Fibroblast of the conjunctiva (primary cell): ENCODE measurements around the gene CFAP157.
A peak's percentile ranks its signal among the peaks of the same experiment; 100 is the strongest.
"Not testable (repeated sequence)": the region's sequence is repeated elsewhere in the genome, so short reads cannot be mapped to it uniquely, and the experiment has no call there.

Source experiments
- DNase-seq: peaks from one replicate; pipeline ENCODE4 v3.0.0-alpha.2; 2010; ENCODE audit warnings: low read depth

The CFAP157 gene

DNA sequence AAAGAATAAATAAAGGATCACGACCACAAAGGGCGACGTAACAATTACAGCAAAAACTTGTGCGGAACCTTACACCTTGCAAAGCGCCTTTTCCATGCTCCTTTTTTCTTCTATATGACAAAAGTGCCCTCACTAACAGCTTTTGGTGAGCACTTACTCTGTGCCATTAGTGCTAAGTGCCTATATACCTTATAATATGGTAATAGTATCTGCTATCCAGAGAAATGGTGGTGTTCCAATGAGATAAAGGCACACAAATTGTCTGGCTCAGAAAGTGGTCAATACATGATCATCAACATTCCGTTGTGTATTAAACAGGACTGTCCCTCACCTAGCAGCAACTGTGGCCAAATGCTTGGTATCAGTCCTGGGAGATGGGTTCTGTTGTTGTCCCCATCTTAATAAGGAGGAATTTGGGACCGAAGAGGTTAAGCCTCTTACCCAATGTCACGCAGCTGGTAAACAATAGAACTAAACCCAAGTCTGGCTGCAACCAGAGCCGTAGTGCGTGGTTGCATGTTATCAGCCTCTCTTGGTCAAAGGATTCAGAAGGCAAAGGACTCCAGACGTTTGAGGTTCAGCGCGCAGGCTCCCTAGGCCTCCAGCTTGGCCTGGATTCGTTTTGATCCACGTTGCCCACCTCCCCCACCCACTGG, 28.9 kb downstream of the CFAP157 start:
- no peak for DNase-seq

DNA sequence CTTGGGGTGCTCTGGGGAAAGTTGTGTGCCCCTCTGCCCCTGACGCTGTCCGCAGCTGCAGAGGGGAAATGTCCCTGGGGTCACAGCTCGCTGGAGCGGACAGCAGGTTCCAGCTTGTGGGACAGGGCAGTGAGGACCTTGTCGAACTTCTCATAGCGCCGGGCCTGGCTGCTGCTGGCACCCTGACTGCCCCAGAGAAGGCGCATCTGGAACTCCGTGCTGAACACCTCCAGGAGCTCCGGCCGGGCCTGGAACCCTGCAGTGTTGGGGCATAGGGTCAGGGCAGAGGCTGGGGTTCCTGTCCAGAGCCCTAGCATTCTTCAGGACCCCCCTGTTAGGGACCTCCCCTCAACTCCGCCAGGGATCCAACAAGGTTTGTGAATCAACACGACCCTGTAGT, 31.9 kb downstream of the CFAP157 start:
- DNase-seq = no peak

DNA sequence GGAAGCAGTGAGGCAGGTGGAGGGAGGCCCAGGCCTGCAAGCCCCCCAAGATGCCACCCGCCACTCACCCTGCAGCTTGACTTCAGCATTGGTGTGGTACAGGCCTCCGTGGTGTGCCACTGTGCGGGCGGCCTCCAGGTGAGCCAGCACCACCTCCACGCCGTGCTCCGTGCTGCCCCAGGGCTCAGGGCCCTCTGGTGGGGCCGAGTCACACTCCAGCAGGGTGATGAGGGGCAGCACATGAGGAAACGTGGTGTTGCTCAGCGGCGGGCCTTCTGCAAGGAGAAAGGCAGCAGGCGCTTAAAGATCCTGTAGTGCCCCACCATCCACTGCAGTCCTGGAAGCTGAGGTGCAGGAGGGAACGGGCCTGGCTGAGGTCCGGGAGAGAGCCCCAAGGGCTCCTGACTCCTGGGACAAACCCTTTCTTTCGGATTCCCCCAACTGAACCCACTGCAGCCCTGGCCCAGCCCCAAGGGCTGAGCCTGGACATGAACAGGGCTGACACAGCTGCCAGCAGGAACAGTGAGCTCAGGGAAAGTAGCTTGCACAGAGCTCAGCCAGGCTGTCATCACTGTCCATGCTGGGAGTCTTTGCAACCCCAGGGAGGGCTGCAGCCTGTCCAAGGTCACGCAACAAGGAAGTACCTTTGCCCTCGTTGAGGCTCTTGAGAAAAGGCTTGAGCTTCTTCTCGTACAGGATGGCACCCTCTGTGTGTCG, 33.0 kb downstream of the CFAP157 start:
- DNase-seq = no peak

DNA sequence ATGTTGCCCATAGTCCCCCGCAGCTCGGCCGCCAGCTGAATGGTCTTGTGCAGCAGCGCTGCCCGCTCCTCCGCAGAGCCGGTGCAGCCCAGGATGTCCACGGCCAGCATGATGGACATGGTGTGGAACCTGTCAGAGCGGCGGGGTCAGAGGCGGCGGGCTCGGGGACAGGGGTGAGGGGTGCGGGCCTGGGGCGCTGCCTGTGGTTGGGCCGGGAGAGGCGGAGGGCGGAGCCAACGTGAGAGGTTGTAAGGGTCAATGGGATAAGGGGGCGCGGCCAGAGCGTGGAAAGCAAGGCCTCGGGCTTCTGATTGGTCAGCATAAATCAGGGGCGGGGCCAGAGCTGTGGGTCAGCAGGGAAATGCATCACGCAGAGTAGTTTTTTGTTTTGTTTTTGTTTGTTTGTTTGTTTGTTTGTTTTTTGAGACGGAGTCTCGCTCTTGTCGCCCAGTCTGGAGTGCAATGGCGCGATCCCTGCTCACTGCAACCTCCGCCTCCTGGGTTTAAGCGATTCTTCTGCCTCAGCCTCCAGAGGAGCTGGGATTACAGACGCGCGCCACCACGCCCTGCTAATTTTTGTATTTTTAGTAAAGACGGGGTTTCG, 35.1 kb downstream of the CFAP157 start:
- DNase-seq = peak; percentile 18

DNA sequence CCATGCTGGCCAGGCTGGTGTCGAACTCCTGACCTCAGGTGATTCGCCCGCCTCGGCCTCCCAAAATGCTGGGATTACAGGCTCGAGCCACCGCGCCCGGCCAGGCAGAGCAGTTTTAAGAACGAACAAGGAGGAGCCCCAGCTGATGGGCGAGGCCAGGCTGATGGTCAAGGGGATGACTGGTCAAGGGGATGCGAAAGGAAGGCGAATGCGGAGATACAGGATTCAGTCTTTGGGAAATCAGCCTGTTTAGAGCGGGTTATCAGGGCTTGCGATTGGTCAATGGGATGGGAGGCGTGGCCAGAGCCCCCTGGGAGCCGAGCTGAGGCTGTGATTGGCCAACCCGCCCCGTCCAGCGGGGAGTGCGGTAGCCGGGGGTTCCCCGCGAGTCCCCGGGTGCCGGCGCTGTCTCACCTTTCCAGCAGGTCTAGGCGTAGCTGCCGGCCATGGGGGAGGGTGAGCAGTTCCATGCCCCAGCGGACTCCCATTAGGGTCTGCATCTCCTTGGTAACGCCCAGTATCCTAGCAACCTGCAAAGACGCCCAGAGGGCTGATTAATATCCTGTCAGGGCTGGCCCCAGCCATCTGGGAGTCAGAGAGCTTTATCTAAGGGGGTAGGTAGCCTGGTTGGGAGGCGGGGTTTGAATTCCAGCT, 35.8 kb downstream of the CFAP157 start:
- peak; percentile 77 for DNase-seq

DNA sequence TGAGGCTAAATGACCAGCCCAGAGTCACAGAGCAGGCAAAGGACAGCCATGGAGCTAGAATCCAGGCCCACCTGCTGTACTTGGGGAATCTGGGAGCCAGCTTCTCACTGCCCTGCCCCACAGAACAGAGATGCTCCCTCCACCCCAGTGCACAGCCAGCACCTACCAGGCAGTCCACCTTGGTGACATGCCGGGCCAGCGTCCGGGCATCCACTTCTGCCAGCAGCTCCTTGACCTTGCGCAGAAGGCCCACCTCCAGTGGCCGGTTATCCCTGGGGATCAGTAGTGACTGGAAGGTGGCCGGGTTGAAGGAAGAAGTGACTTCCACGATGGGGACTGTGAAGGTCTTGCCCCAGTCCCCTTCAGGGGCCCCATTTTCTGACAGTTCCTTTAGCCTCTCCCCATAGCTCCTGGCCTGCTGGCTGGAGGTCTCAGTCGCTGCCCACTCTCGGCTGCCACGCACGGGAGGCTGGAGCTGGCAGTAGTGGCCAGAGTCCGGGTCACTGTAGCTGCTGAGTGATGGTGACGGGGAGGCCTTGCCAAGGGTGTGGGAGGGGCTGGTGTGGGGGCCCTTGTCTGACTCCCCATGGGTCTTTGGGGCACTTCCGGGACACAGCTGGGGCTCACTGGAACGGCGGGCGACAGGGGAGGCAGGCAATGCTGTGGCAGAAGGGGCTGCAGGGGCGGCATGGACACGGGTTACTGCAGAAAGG, 37.8 kb downstream of the CFAP157 start:
- no peak for DNase-seq

DNA sequence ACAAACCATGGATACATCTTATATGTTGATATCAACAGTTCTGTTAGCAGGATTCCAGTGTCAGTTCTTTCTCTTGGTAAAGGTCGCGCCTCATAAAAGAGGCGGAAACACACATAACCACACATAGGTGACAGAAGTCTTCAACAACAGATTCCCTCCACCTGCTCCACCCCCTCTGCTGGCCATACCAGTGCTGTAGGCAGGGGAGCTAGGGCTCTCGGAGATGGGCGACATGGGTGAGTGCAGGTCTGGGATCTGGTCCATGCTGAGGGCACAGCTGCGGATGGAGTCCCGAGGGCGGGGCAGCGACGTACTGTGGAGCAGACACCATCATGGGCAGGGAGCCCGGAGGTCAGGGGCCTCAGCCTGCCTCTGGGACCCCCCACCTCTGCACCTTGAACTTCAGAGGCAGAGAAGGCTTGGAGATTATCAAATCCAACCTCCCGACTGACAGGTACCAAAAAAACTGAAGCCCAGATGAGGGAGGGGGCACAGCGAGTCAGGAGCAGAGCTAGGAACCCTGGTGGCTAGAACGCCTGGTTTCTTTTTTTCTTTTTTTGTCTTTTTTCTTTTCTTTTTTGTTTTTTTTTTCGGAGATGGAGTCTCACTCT, 40.3 kb downstream of the CFAP157 start:
- DNase-seq = no peak

DNA sequence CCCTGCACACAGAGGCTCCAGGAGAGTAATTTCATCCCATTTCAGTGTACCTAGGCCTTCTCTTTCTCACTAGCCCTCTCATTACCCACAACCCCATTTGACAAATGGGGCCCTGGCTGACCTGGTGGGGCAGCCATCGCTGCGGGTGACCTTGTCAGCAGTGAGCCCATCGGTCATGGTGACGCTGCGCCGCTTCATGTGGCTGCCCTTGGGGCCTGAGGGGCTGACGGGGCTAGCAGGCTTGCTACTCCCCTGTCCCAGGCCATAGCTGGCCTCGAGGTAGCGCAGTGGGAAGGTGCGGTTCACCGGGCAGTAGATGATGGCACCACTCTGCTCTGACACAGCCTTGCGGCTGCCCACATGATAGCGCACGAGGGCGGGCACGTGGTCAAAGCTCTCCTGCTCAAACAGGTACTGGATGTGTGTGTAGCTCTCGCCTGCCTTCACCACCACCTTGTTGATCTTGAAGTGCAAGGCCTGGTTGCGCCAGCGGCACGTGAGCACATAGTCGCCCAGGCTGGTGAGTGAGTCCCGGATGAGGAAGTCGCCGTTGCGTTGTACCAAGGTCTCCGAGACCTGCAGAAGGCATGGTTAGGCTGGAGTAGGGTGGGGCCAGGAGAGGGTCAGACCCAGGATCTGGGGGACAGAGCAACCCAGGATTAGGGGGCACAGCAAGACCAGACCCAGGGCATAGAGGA, 42.5 kb downstream of the CFAP157 start:
- no peak for DNase-seq

DNA sequence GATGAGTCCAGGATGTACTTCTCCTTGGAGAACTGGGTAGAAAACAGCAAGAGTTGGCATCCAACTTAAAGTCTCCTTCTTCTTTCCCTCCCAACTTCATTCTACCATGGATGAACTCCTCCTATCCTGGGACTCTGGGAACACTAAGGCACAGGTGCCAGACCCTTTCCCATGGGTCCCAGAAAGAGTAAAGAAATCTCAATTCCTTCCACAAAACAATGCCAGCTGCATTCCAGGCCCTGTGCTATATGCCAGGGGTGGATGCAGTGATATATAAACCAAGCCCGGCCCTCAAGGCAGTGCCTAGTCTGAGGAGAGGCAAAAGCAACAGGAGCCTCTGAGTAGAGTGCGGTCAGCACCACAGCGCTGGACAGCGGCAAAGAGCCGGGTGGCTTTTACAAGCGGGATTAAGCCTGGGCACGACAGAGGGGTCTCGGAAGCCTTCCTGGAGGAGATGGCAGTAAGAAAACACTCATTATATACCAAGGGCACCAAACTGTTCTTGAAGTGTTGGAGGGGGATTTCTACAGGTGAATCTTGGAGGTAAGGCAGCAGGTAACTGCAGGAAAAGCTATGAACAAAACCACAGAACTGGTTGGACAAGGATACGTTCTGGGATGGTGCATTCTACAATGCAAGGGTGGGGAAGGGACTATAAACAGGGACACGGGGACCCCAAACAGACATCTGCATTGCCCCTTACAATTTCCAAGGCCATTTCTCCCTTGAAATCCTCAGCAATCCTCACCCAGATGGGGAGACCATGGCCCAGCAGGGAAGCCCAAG, 44.7 kb downstream of the CFAP157 start:
- no peak for DNase-seq

DNA sequence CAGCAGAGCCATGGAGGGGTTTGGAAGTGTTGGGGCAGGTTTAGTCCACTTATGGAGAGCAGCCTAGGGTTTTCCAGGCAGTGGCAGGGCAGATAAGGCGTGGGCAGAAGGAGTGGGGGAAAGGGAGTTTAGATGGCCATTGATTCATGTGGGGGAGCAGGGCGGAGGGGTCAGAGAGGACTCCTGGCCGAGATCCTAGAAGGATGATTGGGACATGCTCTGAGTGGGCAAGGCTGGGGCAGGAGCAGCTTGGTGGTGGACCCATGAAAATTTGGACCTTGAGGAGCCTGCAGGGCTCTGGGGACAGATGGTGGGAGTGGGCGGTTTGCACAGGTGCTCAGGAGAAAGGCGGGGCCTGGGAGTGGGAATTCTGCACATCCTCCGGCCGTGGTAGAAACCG, 46.4 kb downstream of the CFAP157 start:
- no peak for DNase-seq

DNA sequence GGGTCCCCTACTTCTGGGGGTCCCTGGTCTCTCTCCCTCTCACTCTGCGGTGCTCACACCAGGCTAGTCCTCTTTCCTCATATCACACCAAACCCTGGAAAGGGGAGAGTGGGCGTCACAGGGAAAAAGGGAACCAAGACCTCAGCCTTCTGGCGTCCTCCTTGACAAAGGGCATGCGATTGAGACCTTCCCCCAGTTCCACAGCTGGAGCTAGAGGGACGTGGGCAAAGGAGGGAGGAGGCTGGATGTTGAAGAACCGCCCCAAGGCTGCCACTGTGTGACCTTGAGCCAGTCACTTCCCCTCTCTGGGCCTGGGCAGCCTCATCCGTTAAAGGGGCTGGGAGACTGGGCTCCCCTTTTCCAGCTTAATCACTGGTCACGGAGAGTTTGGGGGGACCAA, 46.8 kb downstream of the CFAP157 start:
- DNase-seq = no peak

DNA sequence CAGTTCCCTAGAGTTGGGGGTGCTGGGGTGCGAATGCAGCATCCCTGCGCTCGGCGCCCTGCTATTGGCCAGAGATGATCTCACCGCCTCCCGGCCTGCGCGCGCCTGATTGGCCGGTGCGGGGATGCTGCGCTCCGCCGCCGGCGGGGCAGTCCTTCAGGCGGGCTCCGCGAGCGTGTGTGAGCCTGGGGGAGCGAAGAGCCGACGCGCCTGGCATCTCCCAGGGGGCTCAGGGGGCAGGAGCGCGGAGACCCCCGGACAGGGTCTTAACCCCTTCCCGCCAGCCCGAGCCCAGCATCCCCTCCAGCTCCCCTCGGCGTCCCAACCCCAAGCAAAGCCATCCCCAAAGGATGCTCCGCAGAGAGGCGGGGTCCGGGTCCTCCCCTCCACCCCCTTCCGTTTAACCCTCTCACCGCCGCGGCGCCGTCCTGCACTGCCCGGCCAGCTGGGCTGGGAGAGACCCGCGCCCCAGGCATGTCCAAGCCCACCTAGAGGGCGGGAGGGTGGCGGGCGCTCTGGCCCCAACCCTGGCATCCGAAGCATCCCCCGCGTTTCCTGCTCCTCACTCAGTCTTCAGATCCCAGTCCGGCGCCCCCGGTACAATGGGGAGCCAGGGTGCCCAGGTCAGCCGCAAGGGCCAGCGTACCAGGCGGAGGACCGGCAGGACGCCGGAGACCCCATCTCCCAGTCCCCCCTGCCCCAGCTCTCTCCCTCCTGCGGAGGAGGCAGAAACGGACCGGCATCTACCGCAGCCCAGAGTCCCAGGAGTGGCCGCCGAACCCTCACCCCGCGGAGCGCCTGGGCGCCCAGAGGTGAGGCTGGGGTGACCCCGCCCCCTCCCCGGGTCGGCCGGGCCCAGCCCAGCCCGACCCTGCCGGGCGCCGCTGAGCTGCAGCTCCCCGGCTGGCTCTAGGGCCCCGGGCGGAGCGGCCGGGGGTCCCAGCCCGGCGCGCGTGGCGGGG, 47.6 kb downstream of the CFAP157 start:
- no peak for DNase-seq

DNA sequence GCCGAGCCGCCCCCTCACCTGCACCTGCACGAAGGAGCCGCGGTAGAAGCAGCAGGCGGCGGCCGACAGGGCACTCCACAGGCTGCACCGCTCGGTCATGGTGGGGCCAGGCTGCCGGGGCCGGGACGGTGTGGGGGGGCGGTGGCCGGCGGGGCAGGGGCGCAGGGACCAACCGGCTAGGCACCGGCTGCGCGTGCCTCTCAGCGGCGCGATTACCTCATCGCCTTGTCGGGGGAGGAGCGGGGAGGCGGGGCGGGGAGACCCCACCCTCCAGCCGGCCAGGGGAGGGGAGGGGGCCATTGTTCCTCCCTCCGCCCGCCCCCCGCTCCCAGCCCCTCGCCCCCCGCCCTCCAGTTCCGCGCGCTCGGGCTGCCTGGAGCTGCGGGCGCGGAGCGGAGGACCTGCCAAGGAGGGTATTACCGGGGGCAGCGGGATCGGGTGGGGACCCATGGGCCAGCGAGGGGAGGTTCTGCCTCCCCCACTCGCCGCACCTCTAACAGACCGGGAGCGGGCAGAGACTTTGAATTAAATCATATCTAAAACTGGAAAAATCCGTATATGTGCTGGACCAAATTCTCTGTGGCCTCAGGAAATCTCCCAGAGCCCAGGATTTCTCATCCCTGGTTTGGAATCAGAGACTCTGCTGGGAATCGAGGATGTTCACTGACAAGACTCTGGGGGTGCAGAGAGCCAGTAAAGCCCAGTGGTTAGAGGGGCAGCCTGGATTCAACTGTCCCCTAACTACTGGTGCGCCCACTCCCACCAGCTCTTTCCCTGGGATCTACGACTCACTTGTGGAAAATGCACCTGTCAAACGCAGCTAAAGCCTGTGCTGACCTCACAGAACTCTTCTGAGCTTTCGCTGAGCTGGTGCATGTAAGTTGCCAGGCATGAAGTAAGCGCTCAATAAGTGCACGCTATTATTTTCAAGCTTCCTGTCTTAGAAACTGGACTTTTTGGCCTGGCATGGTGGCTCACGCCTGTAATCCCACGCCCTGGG, 48.6 kb downstream of the CFAP157 start:
- DNase-seq = no peak

DNA sequence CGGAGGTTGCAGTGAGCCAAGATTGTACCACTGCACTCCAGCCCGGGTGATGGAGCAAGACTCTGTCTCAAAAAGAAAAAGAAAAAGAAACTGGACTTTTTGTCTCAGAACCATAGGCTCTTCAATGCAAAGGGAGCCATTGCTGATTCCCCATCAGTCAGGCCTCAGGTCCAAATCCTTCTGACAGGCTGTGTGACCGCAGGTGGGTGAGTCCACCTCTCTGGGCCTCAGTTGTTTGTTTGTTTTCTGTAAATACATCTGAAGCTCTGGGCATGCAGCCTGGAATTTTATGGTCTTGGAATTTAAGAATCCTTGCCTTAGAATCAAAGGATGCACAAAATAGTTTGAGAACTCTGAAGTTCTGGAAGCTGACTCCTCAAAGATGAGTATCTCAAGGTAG, 49.4 kb downstream of the CFAP157 start:
- DNase-seq = no peak

DNA sequence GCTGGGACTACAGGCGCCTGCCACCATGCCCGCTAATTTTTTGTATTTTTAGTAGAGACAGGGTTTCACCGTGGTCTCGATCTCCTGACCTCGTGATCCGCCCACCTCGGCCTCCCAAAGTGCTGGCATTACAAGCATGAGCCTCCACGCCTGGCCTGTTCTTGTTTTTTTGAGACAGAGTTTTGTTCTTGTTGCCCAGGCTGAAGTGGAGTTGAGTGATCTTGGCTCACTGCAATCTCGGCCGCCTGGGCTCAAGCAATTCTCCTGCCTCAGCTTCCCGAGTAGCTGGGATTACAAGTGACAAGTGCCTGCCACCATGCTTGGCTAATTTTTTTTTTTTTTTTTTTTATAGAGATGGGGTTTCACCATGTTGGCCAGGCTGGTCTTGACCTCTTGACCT, 50.0 kb downstream of the CFAP157 start:
- DNase-seq = not testable (repeated sequence)

DNA sequence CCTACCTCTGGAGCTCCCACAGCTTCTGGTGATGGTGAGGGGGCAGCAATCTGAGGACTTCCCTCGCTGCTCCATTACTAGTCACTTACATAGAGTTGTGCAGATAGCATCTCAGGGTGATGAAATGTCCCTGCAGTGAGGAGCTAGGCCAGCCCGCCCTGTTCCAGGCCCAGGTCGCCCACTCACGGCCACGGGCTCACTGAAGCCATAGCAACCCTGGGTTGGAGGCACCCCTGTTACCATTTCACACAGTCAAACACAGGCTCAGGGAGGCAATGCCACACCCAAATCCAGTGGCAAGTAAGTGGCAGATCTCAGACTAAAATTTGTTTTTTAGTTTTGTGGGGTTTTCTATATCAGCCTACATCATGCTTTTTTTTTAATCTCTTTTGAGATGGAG, 52.1 kb downstream of the CFAP157 start:
- no peak for DNase-seq

DNA sequence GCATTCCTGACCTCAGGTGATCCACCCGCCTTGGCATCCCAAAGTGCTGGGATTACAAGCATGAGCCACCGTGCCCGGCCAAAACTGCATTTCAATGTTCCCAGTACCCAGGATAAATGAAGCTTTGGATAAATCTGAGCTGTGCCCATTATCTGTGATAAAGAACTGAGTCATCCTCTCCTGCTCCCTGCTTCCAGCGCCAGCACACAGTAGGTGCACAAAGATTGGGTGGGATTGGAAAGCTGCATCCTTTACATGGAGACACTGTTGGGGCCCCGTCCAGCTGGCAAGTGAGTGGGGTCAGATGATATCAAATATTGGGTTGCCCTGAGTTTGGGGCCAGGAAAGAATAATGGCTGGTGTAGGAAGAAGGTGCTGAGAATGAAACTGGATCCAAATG, 54.3 kb downstream of the CFAP157 start:
- DNase-seq = no peak

DNA sequence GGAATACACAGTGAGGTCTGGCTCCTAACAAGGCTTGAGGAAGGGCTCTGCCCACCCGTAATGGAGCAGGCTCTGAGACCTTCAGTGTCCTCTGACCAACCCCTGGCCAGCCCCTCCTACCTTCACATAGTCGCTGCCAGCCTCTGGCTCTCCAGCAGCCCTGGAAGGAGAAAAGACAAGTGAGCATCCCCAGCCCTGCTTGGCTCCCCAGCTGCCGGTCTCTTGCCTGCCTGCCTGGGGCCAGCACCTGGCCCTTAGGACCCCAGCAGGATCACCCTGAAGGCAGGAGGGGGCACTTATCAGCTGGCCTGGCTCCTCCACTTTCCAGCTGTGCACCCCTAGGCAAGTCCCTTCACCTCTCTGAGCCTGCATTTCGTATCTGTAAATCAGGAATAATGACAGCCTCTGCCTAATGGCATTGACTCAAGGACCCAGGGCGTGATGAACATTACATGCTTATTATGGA, 54.7 kb downstream of the CFAP157 start:
- no peak for DNase-seq
